GM21515 (cell line): ENCODE measurements around the gene NTRK1.

Experiments
- ATAC-seq: cut with Tn5 transposase; IDR thresholded peaks from one replicate; pipeline ENCODE4 v1.9.1; 2021; ENCODE audit not compliant: unreplicated experiment

The NTRK1 gene

DNA sequence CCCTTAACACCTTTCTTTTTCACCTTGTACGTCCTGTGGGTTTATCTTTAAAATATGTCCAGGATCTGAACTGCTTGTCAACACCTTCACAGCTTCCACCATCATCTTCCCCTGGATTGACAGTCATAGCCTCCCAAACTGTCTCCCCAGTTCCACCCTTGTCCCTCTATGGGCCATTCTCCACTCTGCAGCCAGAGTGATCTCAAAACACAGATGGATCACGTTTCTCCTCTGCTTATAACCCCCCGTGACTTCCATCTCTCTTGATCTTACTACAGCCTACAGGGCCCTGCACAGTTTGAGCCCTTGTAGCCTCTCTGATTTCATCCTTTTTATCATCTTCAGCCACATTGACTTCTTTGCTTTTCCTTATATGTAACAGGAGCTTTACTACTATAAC lies 6.0 kb upstream of the NTRK1 start:
- ATAC-seq = no peak

DNA sequence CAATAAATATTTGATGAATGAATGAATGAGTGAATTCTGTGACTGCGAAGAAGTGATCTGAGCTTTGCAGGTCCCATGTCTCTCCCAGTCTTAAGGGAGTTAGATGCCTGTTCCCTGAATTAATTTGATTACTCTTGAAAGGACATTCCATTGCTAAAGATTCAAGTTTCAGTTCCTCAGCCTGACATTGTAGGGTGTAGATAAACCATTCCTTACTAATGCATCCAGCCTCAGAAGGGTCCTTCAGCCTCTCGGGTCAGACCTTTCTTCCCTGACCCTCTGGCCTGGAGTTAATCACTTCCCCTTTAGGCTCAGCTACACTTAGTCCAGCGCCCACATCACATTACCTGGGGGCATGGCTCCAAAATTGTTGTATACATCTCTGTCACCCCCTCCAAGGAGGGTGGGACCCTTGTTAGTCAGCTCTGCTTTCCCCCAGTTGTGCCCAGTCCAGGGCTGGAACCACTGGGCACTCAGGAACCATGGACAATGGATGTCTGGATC lies 4.3 kb upstream of the NTRK1 start:
- no peak for ATAC-seq

DNA sequence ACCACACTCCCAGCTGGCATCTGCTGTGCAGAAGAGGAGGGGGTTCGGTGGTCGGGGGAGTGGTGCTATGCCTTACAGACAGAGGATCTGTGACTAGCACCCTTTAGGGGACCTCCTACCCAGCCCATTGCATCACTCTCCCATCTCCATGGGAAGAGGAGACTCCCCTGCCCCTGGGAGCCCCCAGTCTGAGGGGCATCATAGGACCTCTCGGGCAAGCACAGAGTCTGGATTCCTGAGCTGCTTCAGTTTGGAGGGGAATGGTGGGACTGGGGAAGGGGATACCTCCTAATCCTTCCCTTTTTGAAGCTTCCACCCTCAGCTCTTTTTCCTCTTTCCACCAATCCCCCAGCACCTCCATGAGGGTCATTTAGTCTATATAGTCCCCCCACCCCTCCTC lies 3.1 kb upstream of the NTRK1 start:
- no peak for ATAC-seq

DNA sequence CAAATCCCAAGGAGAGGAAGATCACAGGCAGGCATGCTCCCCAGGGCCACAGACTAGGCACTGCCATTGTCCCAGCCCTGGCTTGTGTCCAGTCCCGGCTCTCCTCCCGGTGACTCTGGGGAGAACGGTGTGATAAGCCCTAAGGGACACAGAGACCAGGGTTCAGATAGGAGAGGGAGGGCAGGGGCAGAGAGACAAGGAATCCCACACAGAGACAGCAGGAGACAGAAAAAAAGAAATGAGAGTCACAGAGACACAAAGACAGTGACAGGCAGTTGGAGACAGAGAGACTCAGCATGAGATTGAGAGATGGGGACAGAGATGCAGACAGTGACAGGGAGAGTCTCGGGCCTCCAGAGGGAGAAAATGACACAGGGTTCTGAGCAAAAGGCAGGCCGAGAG lies 2.1 kb upstream of the NTRK1 start:
- ATAC-seq = no peak

DNA sequence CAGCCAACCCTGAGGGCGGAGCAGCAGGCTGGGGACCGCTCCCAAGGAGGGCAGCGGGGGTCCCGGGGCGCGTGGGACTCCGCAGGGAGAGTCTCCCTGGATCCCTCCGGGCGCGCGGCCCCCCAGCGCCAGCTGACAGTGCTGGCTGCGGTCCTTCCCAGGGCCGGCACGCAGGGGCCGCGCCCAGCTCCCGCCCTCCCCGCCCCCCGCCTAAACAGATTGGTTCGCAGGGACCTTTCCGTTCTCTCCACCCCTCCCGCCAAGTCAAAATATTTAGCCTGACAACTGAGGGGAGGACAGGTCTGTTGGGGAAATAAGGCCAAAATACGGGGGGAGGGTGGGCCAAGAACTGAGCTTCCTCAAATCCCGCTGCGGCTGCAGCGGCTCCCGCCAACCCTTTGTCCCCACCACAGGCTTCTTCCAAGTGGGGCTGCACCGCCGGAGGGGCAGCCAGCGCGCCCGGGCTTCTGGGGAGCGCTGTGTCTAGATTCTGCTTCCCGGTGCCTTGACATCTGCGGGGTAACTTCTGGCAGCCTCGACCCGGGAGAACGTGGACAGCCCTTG lies 1.6 kb upstream of the NTRK1 start, which contains the start of gene INSRR:
INSRR (minus strand) TSS at position 159 of the 564 bp plus-strand sequence. CDS start 496 bp downstream, outside the sequence.
- ATAC-seq = no peak

DNA sequence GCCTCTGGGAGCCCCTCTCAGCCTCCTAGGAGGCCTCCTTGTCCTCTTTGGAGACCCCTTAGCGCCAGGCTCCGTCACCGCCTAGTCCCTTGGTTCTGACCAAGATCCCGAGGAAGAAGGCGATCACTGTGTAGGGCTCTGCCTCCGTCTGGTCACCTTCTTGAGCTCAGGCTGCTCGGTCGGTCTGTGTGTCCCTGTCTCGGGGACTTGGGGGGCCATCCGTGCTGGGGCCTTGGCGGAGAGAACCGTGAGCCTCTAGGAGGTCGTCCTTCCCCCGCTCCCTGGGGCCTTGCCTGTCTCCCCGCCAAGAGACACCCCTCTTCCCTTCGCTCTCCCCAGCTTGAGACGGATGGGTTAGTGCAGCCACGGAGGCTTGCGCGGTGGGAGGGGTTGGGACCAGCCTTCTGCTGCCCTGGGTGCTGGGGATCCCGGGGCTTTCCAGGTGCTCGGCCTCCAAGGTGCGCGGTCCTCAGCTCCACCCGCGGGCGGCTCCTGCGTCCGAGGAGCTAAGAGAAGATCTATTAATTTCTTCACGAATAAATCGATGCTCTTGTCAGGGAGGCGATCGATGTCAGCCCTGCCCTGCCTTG lies 1.0 kb upstream of the NTRK1 start:
- ATAC-seq = no peak

DNA sequence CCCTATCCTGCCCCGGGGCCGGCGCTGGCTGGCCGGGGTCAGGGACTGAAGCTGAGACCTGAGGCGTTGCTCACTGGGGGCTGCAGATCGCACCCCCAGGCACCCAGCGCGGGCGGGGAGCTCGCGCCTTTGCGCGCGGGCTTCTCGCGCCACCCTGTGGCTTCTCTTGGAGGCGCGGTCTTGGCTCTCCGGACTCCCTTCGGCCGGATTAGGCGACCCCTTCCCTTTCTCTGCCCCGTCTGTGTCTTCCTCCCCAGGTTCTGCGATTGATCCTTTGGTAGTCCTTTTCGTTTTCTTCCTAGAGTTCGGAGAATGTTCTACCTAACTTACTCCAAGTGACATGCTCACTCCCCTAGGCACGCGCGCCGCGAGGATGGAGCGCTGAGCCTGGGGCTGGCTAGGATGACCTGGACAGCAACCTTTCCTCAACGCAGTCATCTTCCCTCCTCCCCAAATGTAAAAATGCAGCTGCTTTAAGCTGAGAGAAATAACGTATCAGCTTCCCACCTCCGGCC lies 495 bp upstream of the NTRK1 start:
- no peak for ATAC-seq

DNA sequence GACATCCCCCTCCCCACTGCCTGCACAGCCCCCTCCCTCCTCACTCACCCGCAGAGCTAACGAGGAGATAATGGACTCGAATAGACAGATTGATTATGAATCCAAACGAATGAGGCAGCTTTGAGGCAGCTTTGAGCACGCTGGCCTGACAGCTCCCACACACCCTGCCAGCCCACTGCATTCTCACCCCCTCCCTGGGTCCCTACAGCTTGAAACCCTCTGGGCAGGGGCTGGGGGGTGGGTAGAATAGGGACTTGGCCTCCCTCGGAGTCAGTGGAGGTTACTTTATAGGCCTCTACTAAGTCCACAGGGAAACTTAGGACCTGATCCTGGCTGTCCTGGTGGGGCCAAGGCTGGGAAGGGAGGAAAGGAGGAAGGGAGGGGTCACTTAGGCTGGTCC lies 1.9 kb downstream of the NTRK1 start:
- no peak for ATAC-seq

DNA sequence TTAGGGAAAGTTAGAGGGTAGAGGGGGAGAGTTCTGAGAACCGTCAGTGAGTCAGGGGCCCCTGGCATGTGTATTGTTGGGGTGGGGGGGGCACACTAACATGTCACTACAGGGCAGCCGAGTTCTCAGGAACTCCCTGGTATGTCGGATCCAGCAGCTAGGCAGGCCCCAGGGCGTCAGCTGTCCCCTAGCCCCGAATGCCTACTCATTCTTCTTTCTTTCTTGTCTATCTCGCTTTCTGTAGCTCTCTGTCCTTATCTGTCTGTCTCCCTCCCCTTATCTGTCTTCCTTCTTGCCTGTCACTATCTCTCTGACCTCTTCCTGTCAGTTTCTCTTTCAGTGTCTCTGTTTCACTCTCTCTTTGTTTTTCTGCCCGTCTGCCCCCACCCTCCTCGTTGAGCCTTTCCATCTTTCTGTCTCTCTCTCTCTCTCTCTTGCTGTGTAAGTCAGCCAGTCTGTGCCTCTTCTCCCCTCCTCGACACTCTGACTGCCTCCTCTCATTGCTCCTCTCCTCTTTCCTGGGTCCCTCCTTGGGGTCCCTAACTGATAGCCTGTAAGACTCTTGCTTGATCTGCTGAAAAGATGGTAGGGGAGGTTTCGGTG lies 2.4 kb downstream of the NTRK1 start:
- no peak for ATAC-seq

DNA sequence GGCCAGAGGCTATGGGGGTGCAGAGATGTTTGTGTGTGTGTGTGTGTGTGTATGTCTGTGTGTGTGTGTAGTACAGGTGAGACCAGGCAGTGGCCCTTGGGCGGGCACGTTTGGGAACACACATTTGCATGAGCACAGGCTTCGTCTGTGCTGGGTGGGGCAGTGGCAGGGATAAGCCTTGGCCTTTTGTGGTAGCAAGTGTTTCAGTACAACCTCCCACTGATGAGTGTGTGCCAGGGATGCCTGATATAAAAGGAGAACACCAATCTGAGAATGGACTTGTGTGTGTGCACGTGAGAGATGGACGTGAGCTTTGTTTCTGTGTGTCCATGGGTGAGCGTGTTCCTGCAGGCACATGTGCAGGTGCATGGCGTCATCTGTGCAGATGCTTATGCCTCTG lies 3.0 kb downstream of the NTRK1 start:
- no peak for ATAC-seq

DNA sequence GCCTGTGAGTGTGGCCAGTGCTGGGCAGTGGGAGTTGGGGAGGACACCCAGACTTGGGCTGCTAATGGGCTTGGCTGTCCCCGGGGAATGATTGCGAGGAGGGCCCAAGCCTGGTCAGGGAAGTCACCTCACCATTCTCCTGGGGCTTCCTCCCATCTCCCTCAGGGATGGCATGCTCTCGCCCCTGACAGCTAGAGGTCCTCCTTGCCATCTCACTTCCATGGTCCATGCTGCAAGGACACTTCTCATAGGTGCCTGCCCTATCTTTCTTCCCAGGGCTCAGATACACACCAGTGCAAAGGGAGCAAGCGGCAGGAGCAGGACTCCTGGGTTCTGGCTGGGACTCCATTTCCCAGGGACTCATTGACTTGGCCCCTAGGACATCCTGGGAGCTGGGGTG lies 4.1 kb downstream of the NTRK1 start:
- no peak for ATAC-seq

DNA sequence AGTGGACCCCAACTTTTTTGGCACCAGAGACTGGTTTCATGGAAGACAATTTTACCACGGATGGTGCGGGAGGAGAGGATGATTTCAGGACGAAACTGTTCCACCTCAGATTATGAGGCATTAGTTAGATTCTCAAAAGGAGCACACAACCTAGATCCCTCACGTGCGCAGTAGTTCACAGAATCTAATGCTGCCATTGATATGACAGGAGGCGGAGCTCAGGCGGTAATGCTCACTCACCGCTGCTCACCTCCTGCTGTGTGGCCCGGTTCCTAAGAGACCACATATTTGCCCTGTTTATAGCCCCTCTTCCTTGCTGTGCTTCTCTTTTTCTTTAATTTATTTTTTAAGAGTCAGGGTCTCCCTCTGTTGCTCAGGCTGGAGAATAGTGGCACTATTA lies 4.6 kb downstream of the NTRK1 start:
- no peak for ATAC-seq

DNA sequence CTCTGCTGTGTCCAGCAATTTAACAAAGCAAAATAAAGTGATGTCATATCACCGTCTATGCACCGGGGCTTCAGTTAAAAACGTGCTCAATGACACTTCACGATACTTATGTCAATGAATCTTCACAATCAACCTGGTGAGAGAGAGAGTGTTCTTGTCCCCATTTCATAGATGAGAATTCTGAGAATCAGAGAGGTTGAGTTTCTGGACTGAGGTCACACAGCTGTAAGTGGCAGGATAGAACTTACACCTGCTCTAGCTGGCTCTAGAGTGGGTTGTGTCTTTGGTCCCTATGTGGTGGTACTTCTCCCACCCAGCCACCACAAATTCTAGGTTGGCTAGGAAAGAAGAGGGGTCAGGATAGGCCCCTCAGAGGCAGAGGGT lies 5.2 kb downstream of the NTRK1 start:
- no peak for ATAC-seq

DNA sequence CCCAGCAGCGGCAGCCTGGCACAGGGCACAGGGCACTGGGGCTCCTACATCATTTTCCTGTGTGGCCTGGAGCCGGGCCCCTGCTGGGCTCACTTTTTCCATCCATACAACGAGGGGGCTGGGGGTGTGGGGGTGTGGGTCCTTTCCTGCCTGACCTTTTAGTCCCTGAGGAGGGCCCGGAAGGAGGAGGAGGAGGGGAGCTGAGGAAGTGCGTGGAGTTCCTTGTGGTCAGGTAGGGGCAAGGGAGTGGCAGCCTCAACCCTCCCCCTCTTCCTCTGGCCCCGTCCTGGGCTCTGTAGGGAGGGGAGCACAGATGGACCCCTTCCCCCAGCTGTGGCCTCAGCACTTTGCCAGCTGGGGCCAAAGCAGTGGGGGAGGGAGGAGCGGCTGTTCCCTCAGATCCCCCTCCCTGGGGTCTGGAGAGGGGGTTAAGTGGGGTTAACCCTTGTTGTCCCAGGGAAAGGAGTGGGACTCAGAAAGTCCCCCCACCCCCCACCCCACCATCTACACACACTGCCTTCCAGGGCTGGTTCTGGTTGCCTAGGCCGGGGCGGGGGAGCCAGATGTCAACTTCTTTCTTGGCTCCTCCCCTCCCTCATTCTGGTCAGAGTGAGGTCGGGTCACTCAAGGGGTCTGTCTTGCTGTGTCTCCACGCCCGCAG lies 5.7 kb downstream of the NTRK1 start:
- ATAC-seq = no peak

DNA sequence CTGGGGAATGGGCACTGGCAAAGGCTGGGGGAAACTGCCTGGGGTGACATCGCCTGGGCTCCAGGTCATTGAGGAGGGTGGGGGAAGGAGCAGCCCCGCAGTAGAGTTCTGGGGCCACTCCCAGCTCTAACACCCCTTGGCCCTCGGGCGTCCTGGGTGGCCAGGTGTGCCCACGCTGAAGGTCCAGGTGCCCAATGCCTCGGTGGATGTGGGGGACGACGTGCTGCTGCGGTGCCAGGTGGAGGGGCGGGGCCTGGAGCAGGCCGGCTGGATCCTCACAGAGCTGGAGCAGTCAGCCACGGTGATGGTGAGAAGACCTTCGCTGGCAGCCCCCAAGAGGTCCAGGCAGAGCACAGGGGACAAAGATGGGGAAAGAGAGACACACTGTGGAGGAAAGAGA lies 7.7 kb downstream of the NTRK1 start:
- no peak for ATAC-seq

DNA sequence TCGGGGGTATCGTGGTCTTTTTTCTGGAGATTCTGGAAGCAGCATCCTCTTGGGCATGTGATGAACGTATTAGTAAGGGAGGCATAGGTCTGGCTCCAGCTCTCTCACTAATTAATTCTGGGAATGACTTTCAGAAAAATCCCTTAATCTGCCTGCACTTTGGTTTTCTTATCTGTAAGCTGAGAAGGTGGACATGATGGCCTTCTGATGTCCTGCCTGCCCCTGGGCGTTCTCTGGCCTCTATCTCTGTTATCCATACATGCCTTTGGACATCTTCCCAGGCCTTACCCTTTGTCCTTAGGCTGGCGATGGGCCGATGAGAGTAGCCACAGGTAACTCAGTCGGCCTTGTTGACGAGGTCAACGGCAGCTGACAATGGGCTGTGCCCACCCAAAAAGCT lies 8.8 kb downstream of the NTRK1 start:
- no peak for ATAC-seq

DNA sequence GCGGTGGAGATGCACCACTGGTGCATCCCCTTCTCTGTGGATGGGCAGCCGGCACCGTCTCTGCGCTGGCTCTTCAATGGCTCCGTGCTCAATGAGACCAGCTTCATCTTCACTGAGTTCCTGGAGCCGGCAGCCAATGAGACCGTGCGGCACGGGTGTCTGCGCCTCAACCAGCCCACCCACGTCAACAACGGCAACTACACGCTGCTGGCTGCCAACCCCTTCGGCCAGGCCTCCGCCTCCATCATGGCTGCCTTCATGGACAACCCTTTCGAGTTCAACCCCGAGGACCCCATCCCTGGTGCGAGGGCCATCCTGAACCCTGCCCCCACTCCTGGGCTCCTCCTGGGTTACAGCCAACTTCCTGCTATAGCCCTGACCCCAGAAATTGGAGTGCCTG lies 13.0 kb downstream of the NTRK1 start:
- no peak for ATAC-seq

DNA sequence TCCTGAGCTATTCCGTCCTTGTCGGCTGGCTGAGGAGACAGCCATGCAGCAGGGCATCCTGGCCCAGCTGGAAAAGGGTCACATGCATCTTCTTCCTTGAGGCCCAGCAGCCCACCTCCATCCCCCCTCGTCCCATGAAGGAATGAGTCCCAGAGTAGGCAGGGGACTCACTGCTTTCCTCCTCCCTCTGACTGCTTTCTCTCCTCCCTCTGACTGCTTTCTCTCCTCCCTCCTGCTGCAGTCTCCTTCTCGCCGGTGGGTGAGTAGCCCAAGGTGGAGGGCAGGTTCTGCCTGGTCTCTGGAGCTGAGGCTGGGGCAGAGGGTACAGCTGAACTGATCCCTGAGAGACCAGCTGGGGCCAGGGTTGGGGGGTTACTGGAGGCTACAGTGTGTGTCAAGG lies 13.5 kb downstream of the NTRK1 start:
- ATAC-seq = no peak

DNA sequence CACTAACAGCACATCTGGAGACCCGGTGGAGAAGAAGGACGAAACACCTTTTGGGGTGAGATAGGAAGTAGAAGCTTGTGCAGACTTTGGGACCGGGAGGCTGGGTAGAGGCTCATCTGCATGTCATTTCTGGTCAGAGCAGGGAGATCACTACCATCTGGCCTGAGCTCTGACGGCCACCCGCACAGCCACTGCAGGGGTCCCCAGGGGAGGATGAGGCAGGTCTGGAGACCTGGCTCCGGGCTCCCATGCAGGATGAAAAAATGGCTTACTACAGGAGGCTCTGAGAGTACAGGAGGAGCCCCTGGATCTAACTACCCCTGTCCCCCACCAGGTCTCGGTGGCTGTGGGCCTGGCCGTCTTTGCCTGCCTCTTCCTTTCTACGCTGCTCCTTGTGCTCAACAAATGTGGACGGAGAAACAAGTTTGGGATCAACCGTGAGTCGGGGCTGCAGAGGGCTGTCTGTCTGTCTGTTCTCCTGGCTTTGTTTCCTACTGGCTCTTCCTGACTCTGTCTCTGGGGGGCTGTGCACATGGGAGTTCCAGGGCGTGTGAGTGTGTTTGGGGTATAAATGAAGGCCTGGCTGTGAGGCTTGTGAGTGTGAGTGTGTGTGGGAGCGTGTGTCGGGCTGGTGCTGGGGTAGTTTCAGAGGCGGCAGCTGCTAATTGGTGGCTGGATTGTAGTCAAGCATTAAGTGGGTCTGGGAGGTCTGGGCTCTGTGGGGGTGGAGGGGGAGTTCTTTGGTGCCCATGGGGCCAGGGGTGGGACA lies 14.1 kb downstream of the NTRK1 start:
- ATAC-seq = no peak

DNA sequence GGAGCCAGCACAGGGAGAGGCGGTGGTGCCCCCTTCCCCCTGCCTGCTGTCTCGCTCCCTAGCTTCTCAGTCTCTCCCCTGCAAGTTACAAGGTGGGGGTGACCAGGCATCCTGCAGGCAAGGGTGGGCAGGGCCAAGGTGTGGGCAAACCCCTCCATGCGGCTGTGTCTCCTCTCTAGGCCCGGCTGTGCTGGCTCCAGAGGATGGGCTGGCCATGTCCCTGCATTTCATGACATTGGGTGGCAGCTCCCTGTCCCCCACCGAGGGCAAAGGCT lies 14.6 kb downstream of the NTRK1 start:
- no peak for ATAC-seq

DNA sequence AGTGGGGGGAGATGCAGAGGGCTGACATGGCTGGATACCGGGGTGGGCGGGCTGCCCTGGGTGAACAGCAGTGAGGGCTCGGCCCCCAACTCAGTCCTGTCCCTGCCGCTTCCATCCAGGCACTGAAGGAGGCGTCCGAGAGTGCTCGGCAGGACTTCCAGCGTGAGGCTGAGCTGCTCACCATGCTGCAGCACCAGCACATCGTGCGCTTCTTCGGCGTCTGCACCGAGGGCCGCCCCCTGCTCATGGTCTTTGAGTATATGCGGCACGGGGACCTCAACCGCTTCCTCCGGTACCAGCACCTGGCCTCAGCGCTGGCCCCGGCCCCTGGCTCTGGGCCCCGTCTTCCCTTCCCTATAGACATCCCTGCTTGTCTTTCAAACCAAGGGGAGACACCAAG lies 15.6 kb downstream of the NTRK1 start:
- no peak for ATAC-seq
